ENCODE results near the gene U2AF2. TPM values are rescaled to one million over a fixed set of nuclear protein-coding genes. Genes with fewer than 3 reads are reported as not detected.

Gene U2AF2
- total and polyA plus RNA-seq, 2 experiments from 2014 or later = 22.4 to 150 TPM

GRCh38 chr19:55650126-55650557 is 4.7 kb upstream of the U2AF2 start:
- H3K27me3 ChIP-seq (replicated peaks; ENCODE audit: insufficient read depth) = no peaks in the 10 kb centered on the region
- H3F3A ChIP-seq (ENCODE audit: insufficient read depth) = 0 out of 2 replicates have a peak, but pooled peaks cover 4% of the 10 kb centered on the region
- no peak for DNase-seq
- H3K4me3 ChIP-seq = no peak overlapping the region
- peaks cover 27% of the 10 kb centered on the region for H3K79me2 ChIP-seq (ENCODE audit: insufficient read depth)
- no peak overlapping the region for H3K27ac ChIP-seq
- TF ChIP-seq EZH2phosphoT487 (IDR thresholded peaks at IDR 0.05; ENCODE audit: insufficient read depth, low read depth) (no peak), EZH2 (IDR thresholded peaks at IDR 0.05; ENCODE audit: insufficient read depth, poor library complexity, severe bottlenecking) (no peak)
- H2AFZ ChIP-seq = no peak overlapping the region
- peaks cover 8% of the 10 kb centered on the region; the same call in 1 of the 2 replicates for H3K4me1 ChIP-seq (ENCODE audit: insufficient read depth)
- H3K4me2 ChIP-seq (ENCODE audit: unreplicated experiment) = no peak overlapping the region
- no peaks in the 10 kb centered on the region for H3K9me2 ChIP-seq (ENCODE audit: insufficient read depth)
- 83 to 91% methylated on average over 4 of the region's 4 CpGs for WGBS, 2 experiments (ENCODE audit: low coverage in 1 of 2, low lambda C conversion rate in 2 of 2, missing lambda C conversion rate in 2 of 2)
- in situ Hi-C loops (cut with MboI) = loop anchor here (25.0 kb wide), 1 partner anchor 1188 kb away; the partner anchor contains the start of genes CDC42EP5 and LENG9
- no peak overlapping the region for H3K9ac ChIP-seq
- peaks cover 5% of the 10 kb centered on the region; the same call in 1 of the 2 replicates for H3K36me3 ChIP-seq (ENCODE audit: low read depth)
- no peaks in the 10 kb centered on the region for H4K20me1 ChIP-seq (ENCODE audit: insufficient read depth)
- H3K9me3 ChIP-seq (ENCODE audit: low read depth) = no peaks in the 10 kb centered on the region

- no peaks in the 10 kb centered on the region for H3K27me3 ChIP-seq (replicated peaks; ENCODE audit: insufficient read depth)
- no peak overlapping the region for H3K4me3 ChIP-seq
- 0 out of 2 replicates have a peak, but pooled peaks cover 1% of the 10 kb centered on the region for H3F3A ChIP-seq (ENCODE audit: insufficient read depth)
- no peaks in the 10 kb centered on the region for H3K9me3 ChIP-seq (ENCODE audit: low read depth)
- WGBS, 2 experiments (ENCODE audit: low coverage in 1 of 2, low lambda C conversion rate in 2 of 2, missing lambda C conversion rate in 2 of 2) = 94 to 96% methylated on average over 17 of the region's 17 CpGs
- peaks cover 2% of the 10 kb centered on the region; the same call in 1 of the 2 replicates for H4K20me1 ChIP-seq (ENCODE audit: insufficient read depth)
- H3K9ac ChIP-seq = no peak overlapping the region
- H3K27ac ChIP-seq = no peak overlapping the region
- H3K4me2 ChIP-seq (ENCODE audit: unreplicated experiment) = no peak overlapping the region
- DNase-seq = no peak
- peaks cover 27% of the 10 kb centered on the region for H3K79me2 ChIP-seq (ENCODE audit: insufficient read depth)
- H3K36me3 ChIP-seq (ENCODE audit: low read depth) = peaks cover 1% of the 10 kb centered on the region; the same call in 1 of the 2 replicates
- H3K4me1 ChIP-seq (ENCODE audit: insufficient read depth) = peaks cover 8% of the 10 kb centered on the region; the same call in 1 of the 2 replicates
- H3K9me2 ChIP-seq (ENCODE audit: insufficient read depth) = no peaks in the 10 kb centered on the region
- in situ Hi-C loops (cut with MboI) = loop anchor here (25.0 kb wide), 1 partner anchor 1188 kb away; the partner anchor contains the start of genes CDC42EP5 and LENG9
- H2AFZ ChIP-seq = no peak overlapping the region
- TF ChIP-seq EZH2 (IDR thresholded peaks at IDR 0.05; ENCODE audit: insufficient read depth, poor library complexity, severe bottlenecking) (no peak), EZH2phosphoT487 (IDR thresholded peaks at IDR 0.05; ENCODE audit: insufficient read depth, low read depth) (no peak)
Measured at GRCh38 chr19:55650602-55651230, 4.1 kb upstream of the U2AF2 start.

GRCh38 chr19:55651236-55651635 is 3.6 kb upstream of the U2AF2 start:
- Histone ChIP-seq H4K20me1 (ENCODE audit: insufficient read depth) (peaks cover 8% of the 10 kb centered on the region; the same call in 1 of the 2 replicates), H3K36me3 (ENCODE audit: low read depth) (no peaks in the 10 kb centered on the region), H3K9me2 (ENCODE audit: insufficient read depth) (no peaks in the 10 kb centered on the region), H3K27me3 (replicated peaks; ENCODE audit: insufficient read depth) (no peaks in the 10 kb centered on the region), H3K27ac (no peak overlapping the region), H3K9me3 (ENCODE audit: low read depth) (no peaks in the 10 kb centered on the region), H3K79me2 (ENCODE audit: insufficient read depth) (peaks cover 27% of the 10 kb centered on the region), H3F3A (ENCODE audit: insufficient read depth) (peaks cover 2% of the 10 kb centered on the region; the same call in 1 of the 2 replicates), H3K4me1 (ENCODE audit: insufficient read depth) (peaks cover 8% of the 10 kb centered on the region; the same call in 1 of the 2 replicates), H2AFZ (no peak overlapping the region), H3K4me2 (ENCODE audit: unreplicated experiment) (no peak overlapping the region), H3K4me3 (no peak overlapping the region), H3K9ac (no peak overlapping the region)
- in situ Hi-C loops (cut with MboI) = loop anchor here (25.0 kb wide), 1 partner anchor 1189 kb away; the partner anchor contains the start of genes CDC42EP5 and LENG9
- no peak for DNase-seq
- TF ChIP-seq EZH2phosphoT487 (IDR thresholded peaks at IDR 0.05; ENCODE audit: insufficient read depth, low read depth) = no peak
- TF ChIP-seq EZH2 (IDR thresholded peaks at IDR 0.05; ENCODE audit: insufficient read depth, poor library complexity, severe bottlenecking) = no peak
- WGBS, 2 experiments (ENCODE audit: low coverage in 1 of 2, low lambda C conversion rate in 2 of 2, missing lambda C conversion rate in 2 of 2) = 83 to 85% methylated on average over 14 to 18 of the region's 18 CpGs

GRCh38 chr19:55652311-55653128 is 2.3 kb upstream of the U2AF2 start:
- peaks cover 20% of the 10 kb centered on the region; the same call in 1 of the 2 replicates for H4K20me1 ChIP-seq (ENCODE audit: insufficient read depth)
- no peak overlapping the region for H2AFZ ChIP-seq
- peaks cover 8% of the 10 kb centered on the region; the same call in 1 of the 2 replicates for H3F3A ChIP-seq (ENCODE audit: insufficient read depth)
- no peak for DNase-seq
- no peaks in the 10 kb centered on the region for H3K27me3 ChIP-seq (replicated peaks; ENCODE audit: insufficient read depth)
- peaks cover 27% of the 10 kb centered on the region for H3K79me2 ChIP-seq (ENCODE audit: insufficient read depth)
- TF ChIP-seq EZH2phosphoT487 (IDR thresholded peaks at IDR 0.05; ENCODE audit: insufficient read depth, low read depth) (no peak), EZH2 (IDR thresholded peaks at IDR 0.05; ENCODE audit: insufficient read depth, poor library complexity, severe bottlenecking) (no peak)
- H3K36me3 ChIP-seq (ENCODE audit: low read depth) = no peaks in the 10 kb centered on the region
- H3K4me3 ChIP-seq = no peak overlapping the region
- H3K27ac ChIP-seq = no peak overlapping the region
- no peak overlapping the region for H3K4me2 ChIP-seq (ENCODE audit: unreplicated experiment)
- in situ Hi-C loops (cut with MboI) = loop anchor here (25.0 kb wide), 1 partner anchor 1190 kb away; the partner anchor contains the start of genes CDC42EP5 and LENG9
- H3K9me2 ChIP-seq (ENCODE audit: insufficient read depth) = no peaks in the 10 kb centered on the region
- no peaks in the 10 kb centered on the region for H3K9me3 ChIP-seq (ENCODE audit: low read depth)
- peaks cover 13% of the 10 kb centered on the region for H3K4me1 ChIP-seq (ENCODE audit: insufficient read depth)
- 79 to 84% methylated on average over 42 to 71 of the region's 71 CpGs for WGBS, 2 experiments (ENCODE audit: low coverage in 1 of 2, low lambda C conversion rate in 2 of 2, missing lambda C conversion rate in 2 of 2)
- peak overlapping the region; percentile 98; the same call in 1 of the 2 replicates for H3K9ac ChIP-seq

Data from GM23248 (cell line).